HCT116 (cell line): Measurements from ENCODE around the gene UBALD2.

Source experiments
- MAX ChIP-seq: IDR thresholded peaks from 2 replicates; pipeline ENCODE4 v1.6.1; 2012
- POLR2A ChIP-seq: IDR thresholded peaks from 2 replicates; pipeline ENCODE4 v1.7.0; 2011; ENCODE audit warnings: borderline replicate concordance; ENCODE audit not compliant: insufficient read depth, insufficient read length; ENCODE audit errors: extremely low read depth
- POLR2AphosphoS5 ChIP-seq: IDR thresholded peaks from 2 replicates; pipeline ENCODE4 v1.6.1; 2011; ENCODE audit warnings: mild to moderate bottlenecking, low read depth, low read length, moderate library complexity

DNA sequence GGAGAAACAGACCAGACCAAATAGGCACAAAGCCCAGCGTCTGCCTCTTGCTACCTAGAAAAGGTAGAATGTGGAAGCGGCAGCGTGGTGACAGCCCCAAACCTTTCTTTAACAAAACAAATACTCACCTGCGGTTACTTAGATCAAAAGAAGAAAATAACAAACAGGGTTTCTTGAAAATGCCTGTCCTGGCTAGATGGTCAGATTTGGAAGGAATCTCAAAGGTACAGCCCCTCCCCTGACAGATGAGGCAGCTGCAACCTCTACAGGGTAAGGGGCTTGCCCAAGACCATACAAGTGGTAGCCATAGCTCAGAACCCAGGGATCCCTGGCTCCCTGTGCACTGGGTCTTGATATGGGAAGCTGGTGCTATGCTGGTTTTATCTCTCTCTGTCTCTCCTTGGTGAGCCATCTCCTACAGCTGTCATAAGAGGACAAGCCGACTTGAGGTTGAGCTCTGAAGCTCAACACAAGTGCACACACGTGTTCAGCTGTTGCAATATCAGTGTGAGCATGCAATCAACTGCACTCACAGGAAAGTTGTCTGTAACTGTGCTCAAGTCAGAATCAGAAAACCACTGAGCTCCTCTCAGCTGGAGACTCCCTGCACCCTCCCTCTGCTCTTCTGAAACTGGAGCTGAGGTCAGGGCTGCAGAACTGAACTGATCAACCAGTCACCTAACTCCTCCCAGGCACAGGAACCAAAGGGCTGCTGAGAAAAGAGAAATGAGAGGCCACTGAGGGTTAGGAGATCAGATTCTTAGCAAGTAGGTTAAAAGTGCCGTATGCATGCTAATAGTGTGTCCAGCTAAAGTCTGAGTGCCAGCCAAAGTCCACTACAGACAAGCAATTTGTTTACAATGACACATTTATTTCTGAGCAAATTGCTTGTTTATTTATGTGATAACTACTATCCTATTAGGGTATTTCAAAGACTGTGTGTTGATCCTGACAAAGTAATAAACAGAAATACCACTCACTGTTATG lies 18.8 kb upstream of the UBALD2 start:
- TF ChIP-seq POLR2A (no peak), MAX (no peak), POLR2AphosphoS5 (no peak)
